Mesodermal cell (in vitro differentiated cells): ENCODE data around the gene LCE1F.

Experiments
- H3K27ac ChIP-seq: 2 replicates; pipeline ENCODE4 v1.7.0; 2013; ENCODE audit warnings: mild to moderate bottlenecking, low read depth, low read length, moderate library complexity; ENCODE audit not compliant: severe bottlenecking
- H3K36me3 ChIP-seq: 2 replicates; pipeline ENCODE4 v1.7.1; 2013; ENCODE audit warnings: mild to moderate bottlenecking, low read length, moderate library complexity; ENCODE audit not compliant: control insufficient read depth, insufficient read depth
- H3K4me1 ChIP-seq: one replicate; pipeline ENCODE4 v1.7.1; 2013; ENCODE audit warnings: mild to moderate bottlenecking, low read length; ENCODE audit not compliant: insufficient read depth, control insufficient read depth, poor library complexity, severe bottlenecking
- H3K4me3 ChIP-seq: 2 replicates; pipeline ENCODE4 v1.7.0; 2013; ENCODE audit warnings: low read length, control low read depth, mild to moderate bottlenecking; ENCODE audit not compliant: insufficient read depth, poor library complexity, severe bottlenecking; ENCODE audit errors: extremely low read depth
- H3K9me3 ChIP-seq: 2 replicates; pipeline ENCODE4 v1.7.1; 2013; ENCODE audit warnings: mild to moderate bottlenecking, low read length, moderate library complexity; ENCODE audit not compliant: control insufficient read depth
- WGBS, 2 experiments: methylation state at CpG; one replicate each; pipeline ENCODE4 v1.1.5; 2013; ENCODE audit warnings: missing lambda C conversion rate in 2 of 2; ENCODE audit not compliant: insufficient coverage in 2 of 2; 5-methylcytosine and 5-hydroxymethylcytosine counted together

Gene LCE1F

GRCh38 chr1:152776361-152776760 is 1.4 kb downstream of the LCE1F start:
- Histone ChIP-seq H3K36me3 (no peaks in the 10 kb centered on the region), H3K4me1 (no peaks in the 10 kb centered on the region), H3K9me3 (peaks cover 58% of the 10 kb centered on the region), H3K27ac (no peak overlapping the region), H3K4me3 (no peak overlapping the region)
- WGBS, 2 experiments, result 74 to 80% methylated on average over 6 to 10 of the region's 11 CpGs

- Histone ChIP-seq H3K36me3 (no peaks in the 10 kb centered on the region), H3K9me3 (peaks cover 55% of the 10 kb centered on the region), H3K4me3 (no peak overlapping the region), H3K27ac (no peak overlapping the region), H3K4me1 (no peaks in the 10 kb centered on the region)
- WGBS, 2 experiments, result 63 to 72% methylated on average over 2 of the region's 4 CpGs
Measured at GRCh38 chr1:152777510-152778137, 2.7 kb downstream of the LCE1F start.

- Histone ChIP-seq H3K4me1 (no peaks in the 10 kb centered on the region), H3K4me3 (no peak overlapping the region), H3K27ac (no peak overlapping the region), H3K36me3 (no peaks in the 10 kb centered on the region), H3K9me3 (peaks cover 60% of the 10 kb centered on the region)
- WGBS, 2 experiments, result 86 to 100% methylated on average over 1 of the region's 2 CpGs
Measured at GRCh38 chr1:152783095-152783494, 8.2 kb downstream of the LCE1F start.

- Histone ChIP-seq H3K27ac (no peak within 1 kb of the TSS), H3K4me1 (no peaks in the 10 kb centered on the region), H3K9me3 (peaks cover 39% of the 10 kb centered on the region), H3K4me3 (no peak within 1 kb of the TSS), H3K36me3 (no peaks in the 10 kb centered on the region)
- WGBS, 2 experiments, result 83 to 86% methylated on average over 1 of the region's 2 CpGs
Measured at GRCh38 chr1:152786077-152786476, 11.1 kb downstream of the LCE1F start, which contains the start of gene LCE1E. LCE1E (plus strand) TSS chr1:152786257; CDS start chr1:152787300, 1,043 bp downstream.

GRCh38 chr1:152795686-152796085 is 20.7 kb downstream of the LCE1F start:
- Histone ChIP-seq H3K4me3 (no peak overlapping the region), H3K4me1 (no peaks in the 10 kb centered on the region), H3K27ac (no peak overlapping the region), H3K36me3 (no peaks in the 10 kb centered on the region), H3K9me3 (peaks cover 23% of the 10 kb centered on the region)
- WGBS, 2 experiments, result 54 to 80% methylated on average over 1 to 3 of the region's 4 CpGs

DNA sequence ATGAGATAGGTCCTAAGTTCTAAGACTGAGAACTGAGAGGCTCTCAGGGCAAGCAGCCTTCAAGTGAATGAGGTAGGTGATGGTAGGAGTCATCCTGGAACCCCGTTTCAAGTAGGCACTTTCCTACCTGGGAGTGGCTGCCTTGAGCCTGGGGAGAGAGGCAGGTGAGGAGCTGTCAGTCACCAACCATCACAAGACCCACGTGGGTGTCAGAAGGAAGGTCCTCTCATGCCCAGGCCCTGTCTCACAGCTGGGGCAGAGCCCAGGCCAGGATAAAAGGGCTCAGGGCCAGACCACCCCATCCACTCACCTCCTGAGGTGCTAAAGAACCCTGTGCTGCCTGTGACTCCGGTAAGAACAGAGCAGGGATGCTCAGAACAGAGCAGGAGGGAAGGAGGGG is 21.5 kb downstream of the LCE1F start, which contains the start of gene LCE1D:
TSS of gene LCE1D (plus strand) at position 301 of the 400 bp plus-strand sequence. CDS start 1,074 bp downstream, outside the sequence.
- 0% methylated on average over 1 of the region's 3 CpGs; no CpG with 5 or more reads in 1 of the 2 experiments for WGBS, 2 experiments
- Histone ChIP-seq H3K4me1 (no peaks in the 10 kb centered on the region), H3K4me3 (no peak within 1 kb of the TSS), H3K9me3 (peaks cover 30% of the 10 kb centered on the region), H3K36me3 (no peaks in the 10 kb centered on the region), H3K27ac (no peak within 1 kb of the TSS)

DNA sequence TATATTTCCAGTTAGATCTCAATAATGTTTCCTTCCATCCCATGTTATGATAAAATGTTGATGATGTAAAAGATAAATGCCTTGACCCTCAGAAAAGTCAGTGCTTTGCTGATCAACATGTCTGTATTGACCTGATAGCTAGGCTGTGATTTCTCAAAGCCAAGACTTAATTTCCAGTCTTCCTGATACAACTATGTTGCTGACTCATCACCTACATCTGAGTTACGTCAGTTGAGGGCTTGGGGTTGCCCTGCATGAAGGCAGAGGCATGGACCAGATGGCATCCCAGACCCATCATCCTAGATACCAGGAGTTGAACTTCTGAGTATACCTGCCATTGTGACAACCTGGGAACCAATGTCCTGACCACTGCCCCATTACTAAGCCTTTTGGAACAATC is 26.4 kb downstream of the LCE1F start:
- WGBS, 2 experiments, result 40 to 60% methylated on average over 1 of the region's 1 CpG
- Histone ChIP-seq H3K27ac (no peak overlapping the region), H3K36me3 (no peaks in the 10 kb centered on the region), H3K4me1 (no peaks in the 10 kb centered on the region), H3K9me3 (peaks cover 62% of the 10 kb centered on the region), H3K4me3 (no peak overlapping the region)

- H3K9me3 ChIP-seq, result peaks cover 37% of the 10 kb centered on the region
Measured at GRCh38 chr1:152806576-152806975, 31.6 kb downstream of the LCE1F start, which contains the start of gene LCE1C. LCE1C (minus strand) TSS chr1:152806651; CDS start chr1:152805478, 1,173 bp downstream.

DNA sequence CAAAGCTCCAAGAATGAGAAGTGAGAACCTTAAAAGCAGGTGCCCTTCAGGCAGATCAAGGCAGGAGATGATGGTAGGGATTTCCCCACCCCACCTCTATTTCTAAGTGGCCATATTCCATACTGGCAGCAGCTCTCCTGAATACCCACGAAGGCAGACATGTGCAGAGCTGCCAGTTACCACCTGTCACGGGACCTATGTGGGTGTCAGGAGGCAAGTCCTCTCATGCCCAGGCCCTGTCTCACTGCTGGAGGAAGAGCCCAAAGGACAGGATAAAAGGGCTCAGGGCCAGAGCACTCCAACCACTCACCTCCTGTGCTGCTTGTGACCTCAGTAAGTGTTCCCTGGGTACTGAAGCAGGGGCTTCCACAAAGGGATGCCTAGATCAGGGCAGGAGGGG is 36.1 kb downstream of the LCE1F start:
- no peak overlapping the region for H3K4me3 ChIP-seq
- WGBS, 2 experiments, result 29 to 45% methylated on average over 1 to 2 of the region's 2 CpGs
- peaks cover 18% of the 10 kb centered on the region for H3K9me3 ChIP-seq
- H3K4me1 ChIP-seq, result no peaks in the 10 kb centered on the region
- H3K27ac ChIP-seq, result no peak overlapping the region
- H3K36me3 ChIP-seq, result no peaks in the 10 kb centered on the region

More at GRCh38 chr1:152806576-152806975, 31.6 kb downstream of the LCE1F start, which contains the start of gene LCE1C:
- WGBS, 2 experiments, result 33% methylated on average over 2 of the region's 3 CpGs; no CpG with 5 or more reads in 1 of the 2 experiments
- H3K4me1 ChIP-seq, result no peaks in the 10 kb centered on the region
- no peak within 1 kb of the TSS for H3K4me3 ChIP-seq
- H3K36me3 ChIP-seq, result no peaks in the 10 kb centered on the region
- H3K27ac ChIP-seq, result no peak within 1 kb of the TSS

DNA sequence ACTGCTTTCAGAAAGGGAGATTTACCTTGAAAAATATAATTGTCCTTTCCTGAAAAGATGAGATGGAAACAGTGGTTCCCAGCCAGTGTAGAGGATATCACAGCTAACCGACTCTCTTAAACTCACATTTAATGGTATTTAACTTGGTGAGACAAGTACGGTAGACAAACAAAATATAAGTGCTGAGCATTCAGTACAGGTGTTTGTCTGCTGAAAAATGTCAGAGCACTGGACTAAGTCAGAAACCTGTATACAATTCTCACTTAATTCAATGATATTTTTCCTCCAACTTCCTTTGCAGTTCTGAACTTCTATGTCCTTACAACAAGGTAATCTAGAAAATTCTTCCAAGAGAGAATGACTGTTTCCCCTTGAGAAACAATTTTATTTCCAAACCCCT is 36.7 kb downstream of the LCE1F start, which contains the start of gene LCE1B:
TSS of gene LCE1B (plus strand) at position 301 of the 400 bp plus-strand sequence. CDS start 476 bp downstream, outside the sequence.
- no peaks in the 10 kb centered on the region for H3K36me3 ChIP-seq

DNA sequence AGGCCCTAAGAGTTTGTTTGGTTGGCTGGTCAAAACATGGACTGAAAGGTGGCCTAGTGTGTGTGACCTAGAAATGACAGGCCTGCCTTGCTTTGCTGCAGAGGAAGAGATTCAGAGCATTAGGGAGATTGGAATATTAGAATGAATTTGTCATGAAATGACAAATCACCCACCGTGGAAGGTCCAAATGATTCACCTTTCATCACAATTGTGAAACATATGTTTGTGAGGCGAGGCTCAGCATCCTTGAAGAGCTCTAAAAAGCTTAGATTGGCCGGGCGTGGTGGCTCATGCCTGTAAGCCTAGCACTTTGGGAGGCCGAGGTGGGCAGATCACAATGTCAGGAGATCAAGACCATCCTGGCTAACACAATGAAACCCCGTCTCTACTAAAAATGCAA is 42.4 kb downstream of the LCE1F start:
- Histone ChIP-seq H3K36me3 (no peaks in the 10 kb centered on the region), H3K4me3 (no peak overlapping the region), H3K27ac (no peak overlapping the region), H3K9me3 (peaks cover 40% of the 10 kb centered on the region), H3K4me1 (no peaks in the 10 kb centered on the region)
- 74% methylated on average over 4 to 6 of the region's 6 CpGs for WGBS, 2 experiments

More for the DNA sequence above, 36.7 kb downstream of the LCE1F start, which contains the start of gene LCE1B:
- Histone ChIP-seq H3K4me1 (no peaks in the 10 kb centered on the region), H3K27ac (no peak within 1 kb of the TSS), H3K9me3 (peaks cover 13% of the 10 kb centered on the region), H3K4me3 (no peak within 1 kb of the TSS)
- no CpG with 5 or more reads among the region's 2 CpGs for WGBS, 2 experiments
